Head of caudate nucleus (tissue), 42 donors: ENCODE measurements around the gene PLXDC2.
"Not testable (repeated sequence)": the region's sequence is repeated elsewhere in the genome, so short reads cannot be mapped to it uniquely, and the experiment has no call there.

Experiments used
- DNase-seq, 42 donors: peaks; one replicate each; pipeline versions ENCODE4 v3.0.0 to v3.0.0-alpha.2; 2020 to 2021; ENCODE audit warnings: mixed read lengths in 7 of 42
- intact Hi-C: fragments of 100-400 bp; cut with DNase I; formaldehyde crosslinking; loops from one replicate; pipeline ENCODE4 v1.15.0; 2022

Gene PLXDC2

DNA sequence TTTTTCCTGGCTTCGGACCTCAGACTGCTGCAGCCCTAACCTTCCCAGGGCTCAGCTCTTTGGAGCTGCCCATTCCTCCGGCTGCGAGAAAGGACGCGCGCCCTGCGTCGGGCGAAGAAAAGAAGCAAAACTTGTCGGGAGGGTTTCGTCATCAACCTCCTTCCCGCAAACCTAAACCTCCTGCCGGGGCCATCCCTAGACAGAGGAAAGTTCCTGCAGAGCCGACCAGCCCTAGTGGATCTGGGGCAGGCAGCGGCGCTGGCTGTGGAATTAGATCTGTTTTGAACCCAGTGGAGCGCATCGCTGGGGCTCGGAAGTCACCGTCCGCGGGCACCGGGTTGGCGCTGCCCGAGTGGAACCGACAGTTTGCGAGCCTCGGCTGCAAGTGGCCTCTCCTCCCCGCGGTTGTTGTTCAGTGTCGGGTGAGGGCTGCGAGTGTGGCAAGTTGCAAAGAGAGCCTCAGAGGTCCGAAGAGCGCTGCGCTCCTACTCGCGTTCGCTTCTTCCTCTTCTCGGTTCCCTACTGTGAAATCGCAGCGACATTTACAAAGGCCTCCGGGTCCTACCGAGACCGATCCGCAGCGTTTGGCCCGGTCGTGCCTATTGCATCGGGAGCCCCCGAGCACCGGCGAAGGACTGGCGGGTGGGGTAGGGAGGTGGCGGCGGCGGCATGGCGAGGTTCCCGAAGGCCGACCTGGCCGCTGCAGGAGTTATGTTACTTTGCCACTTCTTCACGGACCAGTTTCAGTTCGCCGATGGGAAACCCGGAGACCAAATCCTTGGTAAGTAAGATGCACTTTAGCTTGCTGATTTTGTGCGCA, at the start of gene PLXDC2:
PLXDC2 (plus strand) TSS at position 22 of the 820 bp plus-strand sequence.
- DNase-seq = peak; percentile 28 to 86 (median 68)
- intact Hi-C loops = loop anchor here (5.0 to 10.0 kb wide), 4 partner anchors 141 to 958 kb away; no protein-coding TSS in a partner anchor

DNA sequence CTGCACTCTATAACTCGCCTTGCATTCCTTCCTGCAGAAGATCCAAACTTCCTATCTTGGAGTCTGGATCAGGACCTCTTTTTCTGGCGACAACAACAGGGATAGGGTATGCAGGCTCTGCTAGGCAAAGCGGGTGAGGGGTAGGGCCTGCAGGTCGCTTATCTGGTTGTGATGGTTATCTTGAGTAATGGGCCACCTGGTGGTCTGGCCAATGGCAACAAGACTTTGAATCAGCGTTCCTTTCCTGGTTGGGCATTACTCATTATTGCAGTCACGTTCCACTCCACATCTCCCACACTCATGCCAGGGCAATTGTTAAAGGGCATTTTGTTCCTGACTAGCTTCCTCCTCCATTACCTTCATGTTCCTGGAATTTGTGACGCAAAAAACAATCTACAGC, 48.4 kb upstream of the PLXDC2 start:
- DNase-seq = no peak
- intact Hi-C loops = no loop called here

DNA sequence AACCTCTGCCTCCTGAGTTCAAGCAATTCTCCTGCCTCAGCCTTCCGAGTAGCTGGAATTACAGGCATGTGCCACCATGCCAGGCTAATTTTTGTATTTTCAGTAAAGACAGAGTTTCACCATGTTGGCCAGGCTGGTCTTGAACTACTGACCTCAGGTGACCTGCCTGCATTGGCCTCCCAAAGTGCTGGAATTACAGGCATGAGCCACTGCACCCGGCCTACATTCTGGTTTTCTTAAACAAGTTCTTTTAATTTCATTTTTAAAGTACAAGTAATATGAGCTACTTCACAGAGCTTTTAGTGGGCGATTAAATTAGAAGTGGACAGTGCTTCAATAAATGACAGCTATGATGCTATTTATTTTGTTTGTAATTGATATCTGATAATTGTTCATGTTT, 46.4 kb upstream of the PLXDC2 start:
- intact Hi-C loops, DNase-seq: not testable (repeated sequence)

DNA sequence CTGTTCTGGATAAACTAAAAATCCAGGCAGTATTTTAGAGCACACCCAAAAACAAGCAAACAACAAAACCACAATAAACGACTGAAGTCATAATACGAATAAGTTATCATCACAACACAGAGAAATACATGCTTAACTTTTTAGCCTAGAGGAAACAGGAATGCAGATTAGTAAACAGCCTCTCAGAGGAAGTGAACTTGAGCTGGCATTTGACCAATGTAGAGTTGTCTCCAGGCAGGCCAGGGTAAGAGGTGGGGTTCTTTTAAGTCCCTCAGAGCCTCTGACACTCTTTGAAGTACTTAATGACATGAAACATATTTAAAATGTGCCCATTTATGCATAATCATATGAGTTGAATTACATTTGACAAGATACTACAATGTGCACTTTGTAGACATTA, 43.3 kb upstream of the PLXDC2 start:
- intact Hi-C loops = no loop called here
- DNase-seq = no peak

DNA sequence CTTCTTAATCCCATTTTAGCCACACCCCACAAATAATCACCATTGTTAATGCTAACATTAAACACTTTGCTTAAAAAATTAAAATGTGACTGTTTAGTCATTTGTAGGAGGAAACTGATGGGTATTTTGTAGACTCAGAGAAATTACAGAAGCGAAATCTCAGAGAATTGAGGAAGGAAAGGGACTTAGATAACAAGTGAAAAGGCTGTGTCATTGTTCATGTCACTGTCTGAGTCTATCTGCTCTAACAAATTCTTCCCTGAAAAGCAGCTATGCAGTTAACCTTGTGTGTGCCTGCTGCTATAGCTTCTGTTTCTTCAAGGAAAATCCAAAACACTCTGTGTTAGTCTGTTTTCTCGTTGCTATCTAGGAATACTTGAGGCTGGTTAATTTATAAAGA, 40.9 kb upstream of the PLXDC2 start:
- intact Hi-C loops = no loop called here
- DNase-seq = no peak

DNA sequence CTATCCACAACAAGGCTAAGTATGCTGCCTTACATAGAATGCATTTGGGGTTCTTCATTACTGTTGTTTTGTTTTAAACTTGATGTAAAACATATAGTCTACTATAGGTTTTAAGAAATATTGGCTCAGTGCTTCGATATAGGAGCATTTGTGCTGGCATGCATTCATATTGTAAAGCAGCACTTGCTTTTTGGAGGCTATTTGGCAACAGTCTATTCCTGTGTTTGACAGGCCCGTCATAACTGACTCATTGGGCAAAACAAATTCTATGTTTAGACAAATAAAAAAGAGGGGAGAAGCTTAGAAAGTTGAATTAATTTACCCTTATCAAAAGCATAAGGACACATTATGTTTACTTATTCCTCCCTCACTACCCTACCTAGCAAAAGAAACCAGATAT, 38.4 kb upstream of the PLXDC2 start:
- intact Hi-C loops = no loop called here
- no peak for DNase-seq

DNA sequence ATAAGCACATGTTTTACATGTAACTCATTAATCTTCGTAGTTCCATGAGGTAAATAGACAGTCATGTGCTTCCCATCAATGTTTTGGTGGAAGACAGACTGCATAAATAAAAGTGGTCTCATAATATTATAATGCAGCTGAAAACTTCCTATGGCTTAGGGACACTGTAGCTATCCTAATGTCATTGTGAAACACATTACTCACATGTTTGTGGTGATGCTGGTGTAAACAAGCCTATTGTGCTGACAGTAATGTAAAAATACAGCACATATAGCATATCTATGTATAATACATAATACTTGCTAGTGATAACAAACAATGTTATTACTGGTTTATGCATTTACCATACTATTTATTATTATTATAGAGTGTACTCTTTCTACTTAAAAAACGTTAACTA, 37.2 kb upstream of the PLXDC2 start:
- intact Hi-C loops = no loop called here
- DNase-seq = no peak

DNA sequence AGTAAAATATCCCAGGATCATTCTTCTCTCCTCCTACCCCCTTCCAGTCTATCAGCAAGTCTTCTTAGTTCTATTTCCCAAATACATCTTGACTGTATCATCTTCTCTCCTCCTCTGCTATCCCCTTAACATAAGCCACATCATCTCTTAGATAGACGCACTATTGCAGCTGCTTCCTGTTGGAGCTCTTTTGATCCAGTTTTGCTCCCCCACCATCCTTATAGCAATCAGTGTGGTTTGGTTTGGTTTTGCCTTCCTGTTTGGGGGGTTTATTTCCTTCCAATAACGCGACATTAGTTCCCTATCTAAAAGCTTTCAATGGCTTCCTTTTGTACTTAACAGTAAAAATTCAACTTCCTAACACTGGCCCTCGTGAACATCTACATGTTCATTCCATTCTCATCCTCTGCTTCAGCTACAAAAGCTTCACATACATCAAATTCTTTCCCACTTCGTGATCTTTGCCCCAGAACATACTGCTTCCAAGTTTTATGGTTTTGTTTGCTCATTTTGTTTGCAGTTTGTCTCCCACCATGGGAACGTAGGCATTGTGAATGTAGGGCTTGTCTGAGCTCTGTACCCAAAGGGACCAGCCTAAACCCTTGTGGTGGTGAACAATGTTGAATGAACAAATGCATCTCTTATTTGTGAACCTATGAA, 33.7 kb upstream of the PLXDC2 start:
- intact Hi-C loops = no loop called here
- DNase-seq = no peak

DNA sequence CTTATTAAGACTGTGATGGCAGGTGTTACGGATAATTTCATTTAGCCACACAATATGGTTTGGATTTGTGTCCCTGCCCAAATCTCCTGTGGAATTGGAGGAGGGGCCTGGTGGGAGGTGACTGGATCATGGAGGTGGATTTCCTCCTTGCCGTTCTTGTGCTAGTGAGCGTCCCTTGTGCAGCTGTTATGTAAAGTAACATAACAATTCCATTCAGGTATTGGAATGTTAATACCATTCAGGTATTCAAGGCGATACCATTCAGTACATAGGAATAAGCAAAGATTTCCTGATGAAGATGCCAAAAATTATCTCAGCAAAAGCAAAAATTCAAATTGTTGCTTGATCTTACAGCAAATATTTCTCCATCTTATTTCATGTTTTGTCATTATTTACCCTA, 32.5 kb upstream of the PLXDC2 start:
- no peak for DNase-seq
- intact Hi-C loops = no loop called here

DNA sequence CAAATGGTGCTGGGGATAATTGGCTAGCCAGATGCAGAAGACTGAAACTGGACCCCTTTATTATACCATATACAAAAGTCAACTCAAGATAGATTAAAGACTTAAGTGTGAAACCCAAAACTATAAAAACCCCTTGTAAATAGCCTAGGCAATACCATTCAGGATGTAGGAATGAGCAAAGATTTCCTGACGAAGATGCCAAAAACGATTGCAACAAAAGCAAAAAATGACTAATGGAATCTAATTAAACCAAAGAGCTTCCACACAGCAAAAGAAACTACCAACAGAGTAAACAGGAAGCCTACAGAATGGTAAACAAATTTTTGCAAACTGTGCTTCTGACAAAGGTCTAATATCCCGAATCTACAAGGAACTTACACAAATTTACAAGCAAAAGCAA, 30.9 kb upstream of the PLXDC2 start:
- intact Hi-C loops = no loop called here
- DNase-seq = no peak

DNA sequence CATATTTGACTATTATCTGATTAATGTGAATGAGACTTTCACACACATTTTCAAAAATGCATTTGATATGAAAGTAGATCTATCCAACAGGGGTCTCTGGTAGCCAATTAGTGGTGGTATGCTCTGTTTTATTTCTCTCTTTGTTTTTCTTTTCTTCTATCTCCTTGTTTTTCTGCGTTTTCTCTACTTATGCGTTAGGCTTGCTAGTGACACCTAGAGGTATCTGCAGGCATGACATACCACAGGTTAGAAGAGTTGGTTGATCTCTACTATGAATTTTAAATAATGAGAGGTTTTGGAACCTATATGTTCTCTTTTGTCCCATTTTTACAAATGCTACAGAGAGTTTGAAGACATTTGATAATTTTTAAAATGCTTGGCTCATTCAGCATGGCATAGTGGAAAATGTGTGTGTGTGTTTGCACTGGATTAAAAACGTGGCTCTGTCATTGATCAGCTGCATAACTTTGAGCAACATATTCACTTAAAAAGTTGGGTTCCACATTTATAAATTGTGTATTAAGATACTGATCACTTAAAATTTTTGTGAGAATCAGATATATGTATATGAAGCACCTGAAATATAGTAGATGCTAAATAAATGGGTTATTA, 28.1 kb upstream of the PLXDC2 start:
- peak in 22 of 42 donors; percentile 11 to 80 (median 32) for DNase-seq
- intact Hi-C loops = no loop called here

DNA sequence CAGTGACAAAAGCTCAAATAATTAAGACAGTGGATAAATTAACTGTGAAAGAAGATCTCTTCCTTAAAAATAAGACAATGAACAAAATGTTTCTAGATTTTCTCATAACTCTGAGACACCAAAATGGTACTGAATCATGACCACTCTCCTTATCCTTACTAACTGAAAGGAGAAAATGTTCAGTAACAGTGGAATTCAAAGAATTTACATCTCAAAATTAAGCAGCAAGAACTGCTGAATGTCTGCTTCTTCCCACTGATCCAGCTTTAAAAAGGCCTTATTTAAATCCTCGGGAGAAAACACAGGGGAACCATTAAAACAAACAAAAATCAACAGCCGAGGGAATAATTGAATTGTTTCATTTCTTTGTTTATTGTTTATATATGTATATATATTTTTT, 27.3 kb upstream of the PLXDC2 start:
- intact Hi-C loops = no loop called here

DNA sequence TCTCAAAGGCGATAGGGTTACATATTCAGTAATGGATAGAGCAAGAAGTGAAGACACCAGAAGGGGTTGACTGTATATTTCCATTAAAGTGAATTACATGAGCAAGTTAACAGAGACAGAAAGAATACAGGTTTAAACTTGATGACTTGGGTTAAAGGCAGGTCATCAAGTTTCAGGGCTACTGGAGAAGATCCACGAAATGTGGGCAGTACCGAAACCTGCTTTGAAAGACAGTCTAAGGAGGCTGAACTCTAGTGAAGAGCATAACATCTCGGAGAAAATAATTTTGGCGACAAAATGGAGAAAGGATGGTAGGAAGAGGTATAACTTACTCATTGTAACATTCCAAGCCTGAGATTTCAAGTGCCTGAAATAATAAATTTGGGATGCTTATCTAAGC, 26.6 kb upstream of the PLXDC2 start:
- intact Hi-C loops = no loop called here
- no peak for DNase-seq

More for the DNA sequence above, 27.3 kb upstream of the PLXDC2 start:
- DNase-seq = no peak

DNA sequence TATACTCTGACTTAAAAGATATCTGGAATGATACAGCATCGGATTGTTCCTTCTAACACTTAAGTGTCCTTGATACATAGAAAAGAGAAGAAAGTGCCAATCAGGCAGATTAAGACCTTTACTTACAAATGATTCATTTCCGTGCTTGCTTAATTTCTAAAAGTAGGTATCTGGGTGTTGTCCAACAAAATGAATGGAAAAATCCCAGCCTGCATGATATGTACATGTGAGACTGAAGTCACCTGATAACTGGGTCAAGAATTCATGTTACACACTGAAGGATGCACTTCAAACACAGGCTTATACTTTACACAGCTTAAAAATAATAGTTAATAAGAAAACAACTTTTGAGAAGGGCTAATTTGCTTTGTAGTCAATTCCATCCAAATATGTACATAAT, 25.2 kb upstream of the PLXDC2 start:
- intact Hi-C loops = no loop called here
- no peak for DNase-seq

DNA sequence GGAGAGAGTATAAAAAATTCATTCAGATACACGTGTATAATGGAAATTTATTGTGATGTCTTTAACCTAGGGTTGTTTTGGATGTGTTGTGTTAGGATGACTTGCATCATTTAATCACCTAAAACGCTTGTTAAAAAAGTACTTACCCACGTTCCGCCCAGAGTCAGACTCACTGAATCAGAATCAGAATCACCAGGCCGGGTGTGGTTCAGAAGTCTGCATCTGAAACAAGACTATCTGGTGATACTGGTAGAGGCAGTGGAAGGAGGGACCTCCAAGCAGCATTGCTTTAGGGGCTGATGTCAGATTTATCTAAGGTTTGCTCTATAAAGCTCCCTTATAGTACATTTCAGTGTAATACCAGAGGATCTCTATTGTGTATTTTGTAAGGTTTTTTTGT, 20.5 kb upstream of the PLXDC2 start:
- intact Hi-C loops = no loop called here
- no peak for DNase-seq

DNA sequence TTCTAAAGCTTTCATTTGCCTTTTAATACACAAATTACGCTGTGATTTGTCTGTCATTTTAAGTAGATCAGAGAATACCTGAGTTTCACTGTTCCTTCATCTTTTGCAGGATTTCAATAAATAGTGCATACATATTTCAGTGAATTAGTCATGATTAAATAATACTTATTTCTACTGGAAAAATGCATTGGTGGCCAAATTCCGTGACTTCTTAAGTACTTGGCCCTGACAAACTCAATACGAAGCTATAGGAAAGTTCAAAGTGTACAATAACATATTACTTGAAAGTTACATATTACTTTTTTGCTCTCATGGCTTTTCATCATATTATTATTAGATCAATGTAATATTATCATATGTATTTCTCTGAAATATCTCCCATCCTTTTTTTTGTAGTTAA, 16.1 kb upstream of the PLXDC2 start:
- intact Hi-C loops = no loop called here
- DNase-seq = no peak

DNA sequence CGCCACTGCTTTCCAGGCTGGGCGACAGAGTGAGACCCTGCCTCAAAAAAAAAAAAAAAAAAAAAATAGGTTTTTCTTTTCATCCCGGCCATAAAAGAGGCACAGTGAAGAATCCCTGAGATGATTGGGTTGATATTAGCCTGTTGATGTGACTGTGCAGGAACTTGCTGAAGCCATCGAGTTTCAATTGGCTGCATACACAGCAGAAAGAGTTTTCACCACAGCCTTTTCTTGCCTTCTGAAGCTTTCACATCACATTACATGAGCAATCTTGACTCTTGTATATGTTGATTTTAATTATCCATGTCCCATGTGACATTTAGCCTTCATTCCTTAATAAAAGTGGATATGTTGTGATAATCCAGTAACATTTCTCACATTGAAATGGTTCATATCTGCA, 14.9 kb upstream of the PLXDC2 start:
- DNase-seq = no peak
- intact Hi-C loops = no loop called here

DNA sequence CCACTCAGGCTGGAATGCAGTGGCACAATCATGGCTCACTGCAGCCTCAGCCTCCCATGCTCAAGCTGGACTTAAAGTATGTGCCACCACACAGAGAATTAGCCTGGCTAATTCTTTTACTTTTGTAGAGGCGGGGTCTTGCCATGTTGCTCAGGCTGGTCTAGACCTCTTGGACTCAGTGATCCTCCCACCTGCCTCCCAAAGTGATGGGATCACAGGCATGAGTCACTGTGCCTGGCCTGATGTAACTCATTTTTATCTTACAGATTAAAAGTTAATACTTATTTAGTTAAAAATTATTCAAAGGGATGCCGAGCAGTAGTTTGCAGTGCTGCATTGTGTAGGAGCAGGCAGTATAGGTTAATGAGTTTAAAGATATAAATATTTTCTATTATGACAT, 12.6 kb upstream of the PLXDC2 start:
- intact Hi-C loops = no loop called here
- no peak for DNase-seq

DNA sequence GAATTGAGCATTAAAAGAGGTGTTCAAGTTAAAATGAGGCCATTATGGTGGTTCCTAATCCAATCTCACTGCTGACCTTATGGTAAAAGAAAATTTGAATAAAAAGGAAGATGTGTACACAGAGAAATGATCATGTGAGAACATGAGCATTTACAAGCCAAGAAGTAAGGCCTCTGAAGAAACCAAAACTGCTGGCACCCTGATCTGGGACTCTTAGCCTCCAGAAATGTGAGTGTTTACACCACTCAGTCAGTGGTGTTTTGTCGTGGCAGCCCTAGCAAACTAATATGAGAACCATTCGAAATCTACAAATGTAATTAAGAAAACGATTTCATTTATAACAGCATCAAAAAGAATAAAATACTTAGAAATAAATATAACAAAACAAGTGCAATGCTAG, 6.8 kb upstream of the PLXDC2 start:
- no peak for DNase-seq
- intact Hi-C loops = no loop called here

DNA sequence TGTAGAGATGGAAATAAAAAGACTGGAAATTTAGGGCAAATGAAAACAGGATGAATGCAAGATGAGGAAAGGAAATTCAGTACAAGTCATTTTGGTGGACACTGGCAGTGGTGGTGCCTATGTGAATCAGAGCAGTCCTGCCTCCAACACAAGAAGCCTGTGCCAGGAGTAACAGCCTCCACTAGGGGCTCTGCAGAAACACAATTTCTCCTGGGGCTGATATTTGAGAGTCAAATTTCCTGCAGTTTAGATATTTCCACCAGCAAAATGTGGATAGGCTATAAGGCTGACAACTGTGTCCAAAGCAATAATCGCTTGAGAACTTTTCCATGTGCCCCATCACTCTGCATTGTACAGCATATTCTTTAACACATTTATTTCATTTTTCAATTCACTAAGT, 4.7 kb upstream of the PLXDC2 start:
- intact Hi-C loops = loop anchor here (10.0 kb wide), 2 partner anchors 473 to 963 kb away; no protein-coding TSS in a partner anchor
- DNase-seq = peak in 37 of 42 donors; percentile 10 to 83 (median 61)
